Breast epithelium (tissue), 4 donors: ENCODE data around the gene ZNF304. TPM values are rescaled to one million over a fixed set of nuclear protein-coding genes. Genes with fewer than 3 reads are reported as not detected.
A peak's percentile ranks its signal among the peaks of the same experiment; 100 is the strongest.

ENCODE experiments used
- DNase-seq, 2 donors: peaks; one replicate each; pipeline ENCODE4 v3.0.0-alpha.2; 2019; ENCODE audit warnings: low spot score in 2 of 2
- H3K27ac ChIP-seq, 2 donors: fragments of 200-600 bp; sonication (generic) in 1 of 2; one replicate each; pipeline ENCODE4 v1.5.1; 2016 to 2019; ENCODE audit warnings: mild to moderate bottlenecking in 1 of 2
- H3K27me3 ChIP-seq, 2 donors: fragments of 200-600 bp; sonication (generic) in 1 of 2; one replicate each; pipeline versions ENCODE4 v1.5.1 to v1.6.0; 2017 to 2019; ENCODE audit warnings: control low read depth in 1 of 2, mild to moderate bottlenecking in 1 of 2
- H3K36me3 ChIP-seq: fragments of 200-600 bp; one replicate; pipeline ENCODE4 v1.5.1; 2019
- H3K4me1 ChIP-seq, 2 donors: fragments of 200-600 bp; sonication (generic); one replicate each; pipeline ENCODE4 v1.5.1; 2016 to 2019; ENCODE audit warnings: control low read depth in 1 of 2
- H3K4me3 ChIP-seq, 3 donors: fragments of 200-600 bp; sonication (generic); 1 replicate in 2 of 3; 2 replicates in 1 of 3; pipeline ENCODE4 v1.5.1; 2016 to 2019; ENCODE audit warnings: mild to moderate bottlenecking in 3 of 3, moderate library complexity in 2 of 3
- H3K9me3 ChIP-seq, 2 donors: fragments of 200-600 bp; sonication (generic) in 1 of 2; one replicate each; pipeline ENCODE4 v1.5.1; 2016 to 2019; ENCODE audit warnings: control low read depth in 1 of 2
- CTCF ChIP-seq, 3 donors: fragments of 450-650 bp; IDR thresholded peaks; one replicate each; pipeline ENCODE4 v1.5.1; 2016 to 2017; ENCODE audit warnings: antibody characterized with exemption in 3 of 3, mild to moderate bottlenecking in 3 of 3, moderate library complexity in 3 of 3
- POLR2A ChIP-seq: fragments of 450-650 bp; IDR thresholded peaks from one replicate; pipeline ENCODE4 v1.6.1; 2016; ENCODE audit warnings: antibody characterized with exemption, mild to moderate bottlenecking, moderate library complexity
- POLR2AphosphoS5 ChIP-seq, 3 donors: sonication (generic); formaldehyde crosslinking; IDR thresholded peaks; one replicate each; pipeline ENCODE4 v1.6.1; 2017; ENCODE audit warnings: antibody characterized with exemption in 3 of 3
- intact Hi-C: fragments of 100-400 bp; cut with DNase I; formaldehyde crosslinking; loops from one replicate; pipeline ENCODE4 v1.15.1; 2023; ENCODE audit warnings: low total_unique reads
- total RNA-seq, 3 donors: library from RNA; depleted of rRNA; stranded (reverse); fragments of >200 nt; gene quantifications; one replicate each; pipeline ENCODE4 v1.1.0, GENCODE V29; 2016

Gene ZNF304
- total RNA-seq: 10 to 100 TPM in 1 of 3 donors, 1 to 10 TPM in 2; 7.5 to 13.6 (median 8.2) TPM

GRCh38 chr19:57350877-57351805, at the start of gene ZNF304:
Gene ZNF304 (plus strand): TSS chr19:57351271. CDS start chr19:57351665, 394 bp downstream.
- Histone ChIP-seq H3K4me3 (peak within 1 kb of the TSS; percentile 65 to 86 (median 84)), H3K9me3 (peaks cover 33 to 34% of the 10 kb centered on the region in 2 donors), H3K27me3 (no peaks in the 10 kb centered on the region), H3K4me1 (peaks cover 0 to 7% of the 10 kb centered on the region in 2 donors), H3K27ac (peak within 1 kb of the TSS; percentile 77), H3K36me3 (peaks cover 18% of the 10 kb centered on the region)
- intact Hi-C loops: no loop called here
- TF ChIP-seq POLR2AphosphoS5 (IDR thresholded peaks at IDR 0.05): peak in 2 of 3 donors; percentile 36 to 67
- no peak for TF ChIP-seq POLR2A
- DNase-seq: peak; percentile 90 to 94

GRCh38 chr19:57302020-57302465, 49.0 kb upstream of the ZNF304 start:
- intact Hi-C loops: no loop called here
- Histone ChIP-seq H3K4me1 (no peaks in the 10 kb centered on the region), H3K36me3 (no peaks in the 10 kb centered on the region), H3K9me3 (peaks cover 0 to 21% of the 10 kb centered on the region in 2 donors), H3K27ac (peak overlapping the region; percentile 30 to 61), H3K27me3 (no peaks in the 10 kb centered on the region), H3K4me3 (no peak overlapping the region)
- TF ChIP-seq CTCF (IDR thresholded peaks at IDR 0.05): peak in 1 of 3 donors; percentile 9
- peak in 1 of 3 donors; percentile 29 for TF ChIP-seq POLR2AphosphoS5 (IDR thresholded peaks at IDR 0.05)
- no peak for TF ChIP-seq POLR2A
- peak in 1 of 2 donors; percentile 78 for DNase-seq

GRCh38 chr19:57302727-57303401, 48.2 kb upstream of the ZNF304 start:
- intact Hi-C loops: no loop called here
- H3K4me3 ChIP-seq: no peak overlapping the region
- H3K9me3 ChIP-seq: peaks cover 0 to 21% of the 10 kb centered on the region in 2 donors
- no peaks in the 10 kb centered on the region for H3K27me3 ChIP-seq
- no peak for DNase-seq
- no peaks in the 10 kb centered on the region for H3K4me1 ChIP-seq
- no peaks in the 10 kb centered on the region for H3K36me3 ChIP-seq
- peak overlapping the region; percentile 30 to 61 for H3K27ac ChIP-seq
- TF ChIP-seq CTCF (IDR thresholded peaks at IDR 0.05) (no peak), POLR2AphosphoS5 (IDR thresholded peaks at IDR 0.05) (no peak), POLR2A (no peak)

- peaks cover 0 to 25% of the 10 kb centered on the region in 2 donors for H3K9me3 ChIP-seq
- H3K27me3 ChIP-seq: no peaks in the 10 kb centered on the region
- peak overlapping the region in 1 of 2 donors; percentile 52 for H3K27ac ChIP-seq
- H3K4me1 ChIP-seq: no peaks in the 10 kb centered on the region
- intact Hi-C loops: no loop called here
- no peak overlapping the region for H3K4me3 ChIP-seq
- DNase-seq: no peak
- no peak for TF ChIP-seq POLR2A
- no peak for TF ChIP-seq POLR2AphosphoS5 (IDR thresholded peaks at IDR 0.05)
- no peak for TF ChIP-seq CTCF (IDR thresholded peaks at IDR 0.05)
- no peaks in the 10 kb centered on the region for H3K36me3 ChIP-seq
Measured at GRCh38 chr19:57305056-57305455, 46.0 kb upstream of the ZNF304 start.

GRCh38 chr19:57308514-57308913, 42.6 kb upstream of the ZNF304 start:
- intact Hi-C loops: no loop called here
- Histone ChIP-seq H3K27ac (no peak overlapping the region), H3K36me3 (no peaks in the 10 kb centered on the region), H3K4me3 (no peak overlapping the region), H3K4me1 (no peaks in the 10 kb centered on the region), H3K27me3 (no peaks in the 10 kb centered on the region), H3K9me3 (peaks cover 0 to 6% of the 10 kb centered on the region in 2 donors)
- no peak for DNase-seq
- TF ChIP-seq POLR2AphosphoS5 (IDR thresholded peaks at IDR 0.05): no peak
